ENCODE data around the gene TRIM52. TPM values are rescaled to one million over a fixed set of nuclear protein-coding genes. Genes with fewer than 3 reads are reported as not detected.

Gene TRIM52
- total and polyA plus RNA-seq, 2 of the 13 experiments (the other 11 are each of a cell fraction or from before 2014, with no cell fraction given): 7.2 to 11.6 TPM

DNA sequence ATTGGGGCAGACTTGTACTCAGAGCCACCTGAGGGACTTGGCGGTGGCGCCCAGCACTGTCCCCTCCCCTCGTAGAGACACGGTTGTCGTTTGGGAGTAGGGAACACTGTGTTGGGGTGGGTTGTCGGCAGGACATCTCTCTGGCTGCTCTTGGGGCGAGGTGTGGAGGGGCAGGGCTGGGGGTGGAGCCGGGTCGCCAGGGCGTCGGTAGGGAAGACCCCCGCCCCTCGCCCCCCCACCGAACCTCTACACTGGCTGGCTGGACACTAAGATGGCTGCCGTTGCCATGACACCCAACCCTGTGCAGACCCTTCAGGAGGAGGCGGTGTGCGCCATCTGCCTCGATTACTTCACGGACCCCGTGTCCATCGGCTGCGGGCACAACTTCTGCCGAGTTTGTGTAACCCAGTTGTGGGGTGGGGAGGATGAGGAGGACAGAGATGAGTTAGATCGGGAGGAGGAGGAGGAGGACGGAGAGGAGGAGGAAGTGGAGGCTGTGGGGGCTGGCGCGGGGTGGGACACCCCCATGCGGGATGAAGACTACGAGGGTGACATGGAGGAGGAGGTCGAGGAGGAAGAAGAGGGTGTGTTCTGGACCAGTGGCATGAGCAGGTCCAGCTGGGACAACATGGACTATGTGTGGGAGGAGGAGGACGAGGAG lies 37.1 kb downstream of the TRIM52 start (continued):
- TF ChIP-seq, protein P1, sequence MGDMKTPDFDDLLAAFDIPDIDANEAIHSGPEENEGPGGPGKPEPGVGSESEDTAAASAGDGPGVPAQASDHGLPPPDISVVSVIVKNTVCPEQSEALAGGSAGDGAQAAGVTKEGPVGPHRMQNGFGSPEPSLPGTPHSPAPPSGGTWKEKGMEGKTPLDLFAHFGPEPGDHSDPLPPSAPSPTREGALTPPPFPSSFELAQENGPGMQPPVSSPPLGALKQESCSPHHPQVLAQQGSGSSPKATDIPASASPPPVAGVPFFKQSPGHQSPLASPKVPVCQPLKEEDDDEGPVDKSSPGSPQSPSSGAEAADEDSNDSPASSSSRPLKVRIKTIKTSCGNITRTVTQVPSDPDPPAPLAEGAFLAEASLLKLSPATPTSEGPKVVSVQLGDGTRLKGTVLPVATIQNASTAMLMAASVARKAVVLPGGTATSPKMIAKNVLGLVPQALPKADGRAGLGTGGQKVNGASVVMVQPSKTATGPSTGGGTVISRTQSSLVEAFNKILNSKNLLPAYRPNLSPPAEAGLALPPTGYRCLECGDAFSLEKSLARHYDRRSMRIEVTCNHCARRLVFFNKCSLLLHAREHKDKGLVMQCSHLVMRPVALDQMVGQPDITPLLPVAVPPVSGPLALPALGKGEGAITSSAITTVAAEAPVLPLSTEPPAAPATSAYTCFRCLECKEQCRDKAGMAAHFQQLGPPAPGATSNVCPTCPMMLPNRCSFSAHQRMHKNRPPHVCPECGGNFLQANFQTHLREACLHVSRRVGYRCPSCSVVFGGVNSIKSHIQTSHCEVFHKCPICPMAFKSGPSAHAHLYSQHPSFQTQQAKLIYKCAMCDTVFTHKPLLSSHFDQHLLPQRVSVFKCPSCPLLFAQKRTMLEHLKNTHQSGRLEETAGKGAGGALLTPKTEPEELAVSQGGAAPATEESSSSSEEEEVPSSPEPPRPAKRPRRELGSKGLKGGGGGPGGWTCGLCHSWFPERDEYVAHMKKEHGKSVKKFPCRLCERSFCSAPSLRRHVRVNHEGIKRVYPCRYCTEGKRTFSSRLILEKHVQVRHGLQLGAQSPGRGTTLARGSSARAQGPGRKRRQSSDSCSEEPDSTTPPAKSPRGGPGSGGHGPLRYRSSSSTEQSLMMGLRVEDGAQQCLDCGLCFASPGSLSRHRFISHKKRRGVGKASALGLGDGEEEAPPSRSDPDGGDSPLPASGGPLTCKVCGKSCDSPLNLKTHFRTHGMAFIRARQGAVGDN (CRISPR knock-in tag; IDR thresholded peaks at IDR 0.05): peak; percentile 37; the same call in 1 of the 2 replicates
- TF ChIP-seq, protein P2, sequence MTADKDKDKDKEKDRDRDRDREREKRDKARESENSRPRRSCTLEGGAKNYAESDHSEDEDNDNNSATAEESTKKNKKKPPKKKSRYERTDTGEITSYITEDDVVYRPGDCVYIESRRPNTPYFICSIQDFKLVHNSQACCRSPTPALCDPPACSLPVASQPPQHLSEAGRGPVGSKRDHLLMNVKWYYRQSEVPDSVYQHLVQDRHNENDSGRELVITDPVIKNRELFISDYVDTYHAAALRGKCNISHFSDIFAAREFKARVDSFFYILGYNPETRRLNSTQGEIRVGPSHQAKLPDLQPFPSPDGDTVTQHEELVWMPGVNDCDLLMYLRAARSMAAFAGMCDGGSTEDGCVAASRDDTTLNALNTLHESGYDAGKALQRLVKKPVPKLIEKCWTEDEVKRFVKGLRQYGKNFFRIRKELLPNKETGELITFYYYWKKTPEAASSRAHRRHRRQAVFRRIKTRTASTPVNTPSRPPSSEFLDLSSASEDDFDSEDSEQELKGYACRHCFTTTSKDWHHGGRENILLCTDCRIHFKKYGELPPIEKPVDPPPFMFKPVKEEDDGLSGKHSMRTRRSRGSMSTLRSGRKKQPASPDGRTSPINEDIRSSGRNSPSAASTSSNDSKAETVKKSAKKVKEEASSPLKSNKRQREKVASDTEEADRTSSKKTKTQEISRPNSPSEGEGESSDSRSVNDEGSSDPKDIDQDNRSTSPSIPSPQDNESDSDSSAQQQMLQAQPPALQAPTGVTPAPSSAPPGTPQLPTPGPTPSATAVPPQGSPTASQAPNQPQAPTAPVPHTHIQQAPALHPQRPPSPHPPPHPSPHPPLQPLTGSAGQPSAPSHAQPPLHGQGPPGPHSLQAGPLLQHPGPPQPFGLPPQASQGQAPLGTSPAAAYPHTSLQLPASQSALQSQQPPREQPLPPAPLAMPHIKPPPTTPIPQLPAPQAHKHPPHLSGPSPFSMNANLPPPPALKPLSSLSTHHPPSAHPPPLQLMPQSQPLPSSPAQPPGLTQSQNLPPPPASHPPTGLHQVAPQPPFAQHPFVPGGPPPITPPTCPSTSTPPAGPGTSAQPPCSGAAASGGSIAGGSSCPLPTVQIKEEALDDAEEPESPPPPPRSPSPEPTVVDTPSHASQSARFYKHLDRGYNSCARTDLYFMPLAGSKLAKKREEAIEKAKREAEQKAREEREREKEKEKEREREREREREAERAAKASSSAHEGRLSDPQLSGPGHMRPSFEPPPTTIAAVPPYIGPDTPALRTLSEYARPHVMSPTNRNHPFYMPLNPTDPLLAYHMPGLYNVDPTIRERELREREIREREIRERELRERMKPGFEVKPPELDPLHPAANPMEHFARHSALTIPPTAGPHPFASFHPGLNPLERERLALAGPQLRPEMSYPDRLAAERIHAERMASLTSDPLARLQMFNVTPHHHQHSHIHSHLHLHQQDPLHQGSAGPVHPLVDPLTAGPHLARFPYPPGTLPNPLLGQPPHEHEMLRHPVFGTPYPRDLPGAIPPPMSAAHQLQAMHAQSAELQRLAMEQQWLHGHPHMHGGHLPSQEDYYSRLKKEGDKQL (CRISPR knock-in tag; IDR thresholded peaks at IDR 0.05; ENCODE audit: low read depth): no peak
- TF ChIP-seq, protein P3, sequence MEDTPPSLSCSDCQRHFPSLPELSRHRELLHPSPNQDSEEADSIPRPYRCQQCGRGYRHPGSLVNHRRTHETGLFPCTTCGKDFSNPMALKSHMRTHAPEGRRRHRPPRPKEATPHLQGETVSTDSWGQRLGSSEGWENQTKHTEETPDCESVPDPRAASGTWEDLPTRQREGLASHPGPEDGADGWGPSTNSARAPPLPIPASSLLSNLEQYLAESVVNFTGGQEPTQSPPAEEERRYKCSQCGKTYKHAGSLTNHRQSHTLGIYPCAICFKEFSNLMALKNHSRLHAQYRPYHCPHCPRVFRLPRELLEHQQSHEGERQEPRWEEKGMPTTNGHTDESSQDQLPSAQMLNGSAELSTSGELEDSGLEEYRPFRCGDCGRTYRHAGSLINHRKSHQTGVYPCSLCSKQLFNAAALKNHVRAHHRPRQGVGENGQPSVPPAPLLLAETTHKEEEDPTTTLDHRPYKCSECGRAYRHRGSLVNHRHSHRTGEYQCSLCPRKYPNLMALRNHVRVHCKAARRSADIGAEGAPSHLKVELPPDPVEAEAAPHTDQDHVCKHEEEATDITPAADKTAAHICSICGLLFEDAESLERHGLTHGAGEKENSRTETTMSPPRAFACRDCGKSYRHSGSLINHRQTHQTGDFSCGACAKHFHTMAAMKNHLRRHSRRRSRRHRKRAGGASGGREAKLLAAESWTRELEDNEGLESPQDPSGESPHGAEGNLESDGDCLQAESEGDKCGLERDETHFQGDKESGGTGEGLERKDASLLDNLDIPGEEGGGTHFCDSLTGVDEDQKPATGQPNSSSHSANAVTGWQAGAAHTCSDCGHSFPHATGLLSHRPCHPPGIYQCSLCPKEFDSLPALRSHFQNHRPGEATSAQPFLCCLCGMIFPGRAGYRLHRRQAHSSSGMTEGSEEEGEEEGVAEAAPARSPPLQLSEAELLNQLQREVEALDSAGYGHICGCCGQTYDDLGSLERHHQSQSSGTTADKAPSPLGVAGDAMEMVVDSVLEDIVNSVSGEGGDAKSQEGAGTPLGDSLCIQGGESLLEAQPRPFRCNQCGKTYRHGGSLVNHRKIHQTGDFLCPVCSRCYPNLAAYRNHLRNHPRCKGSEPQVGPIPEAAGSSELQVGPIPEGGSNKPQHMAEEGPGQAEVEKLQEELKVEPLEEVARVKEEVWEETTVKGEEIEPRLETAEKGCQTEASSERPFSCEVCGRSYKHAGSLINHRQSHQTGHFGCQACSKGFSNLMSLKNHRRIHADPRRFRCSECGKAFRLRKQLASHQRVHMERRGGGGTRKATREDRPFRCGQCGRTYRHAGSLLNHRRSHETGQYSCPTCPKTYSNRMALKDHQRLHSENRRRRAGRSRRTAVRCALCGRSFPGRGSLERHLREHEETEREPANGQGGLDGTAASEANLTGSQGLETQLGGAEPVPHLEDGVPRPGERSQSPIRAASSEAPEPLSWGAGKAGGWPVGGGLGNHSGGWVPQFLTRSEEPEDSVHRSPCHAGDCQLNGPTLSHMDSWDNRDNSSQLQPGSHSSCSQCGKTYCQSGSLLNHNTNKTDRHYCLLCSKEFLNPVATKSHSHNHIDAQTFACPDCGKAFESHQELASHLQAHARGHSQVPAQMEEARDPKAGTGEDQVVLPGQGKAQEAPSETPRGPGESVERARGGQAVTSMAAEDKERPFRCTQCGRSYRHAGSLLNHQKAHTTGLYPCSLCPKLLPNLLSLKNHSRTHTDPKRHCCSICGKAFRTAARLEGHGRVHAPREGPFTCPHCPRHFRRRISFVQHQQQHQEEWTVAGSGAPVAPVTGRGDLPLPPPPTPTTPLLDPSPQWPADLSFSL (CRISPR knock-in tag; IDR thresholded peaks at IDR 0.05): no peak
- no peak for TF ChIP-seq HCFC1 (IDR thresholded peaks at IDR 0.05; ENCODE audit: low read depth, low read length)
- no peak for TF ChIP-seq ZNF577 (CRISPR knock-in tag; IDR thresholded peaks at IDR 0.05; ENCODE audit: borderline replicate concordance, low read depth)
- TF ChIP-seq JUND (CRISPR knock-in tag; IDR thresholded peaks at IDR 0.05): peak; percentile 14; the same call in 1 of the 2 replicates
- TF ChIP-seq ZNF616 (CRISPR knock-in tag; IDR thresholded peaks at IDR 0.05; ENCODE audit: low read depth): peak; percentile 21; the same call in 1 of the 2 replicates
- TF ChIP-seq, protein P4, sequence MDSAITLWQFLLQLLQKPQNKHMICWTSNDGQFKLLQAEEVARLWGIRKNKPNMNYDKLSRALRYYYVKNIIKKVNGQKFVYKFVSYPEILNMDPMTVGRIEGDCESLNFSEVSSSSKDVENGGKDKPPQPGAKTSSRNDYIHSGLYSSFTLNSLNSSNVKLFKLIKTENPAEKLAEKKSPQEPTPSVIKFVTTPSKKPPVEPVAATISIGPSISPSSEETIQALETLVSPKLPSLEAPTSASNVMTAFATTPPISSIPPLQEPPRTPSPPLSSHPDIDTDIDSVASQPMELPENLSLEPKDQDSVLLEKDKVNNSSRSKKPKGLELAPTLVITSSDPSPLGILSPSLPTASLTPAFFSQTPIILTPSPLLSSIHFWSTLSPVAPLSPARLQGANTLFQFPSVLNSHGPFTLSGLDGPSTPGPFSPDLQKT (CRISPR knock-in tag; IDR thresholded peaks at IDR 0.05; ENCODE audit: borderline replicate concordance): no peak
- no peak for TF ChIP-seq SPEN (CRISPR knock-in tag; IDR thresholded peaks at IDR 0.05; ENCODE audit: low read depth)
- TF ChIP-seq FOXA1 (IDR thresholded peaks at IDR 0.05): no peak
- TF ChIP-seq FOXA1 (CRISPR knock-in tag; IDR thresholded peaks at IDR 0.05): no peak

Measured in HepG2 (cell line).